Lower lobe of right lung (tissue), 2 donors: ENCODE data around the gene MVK. TPM values are rescaled to one million over a fixed set of nuclear protein-coding genes. Genes with fewer than 3 reads are reported as not detected.
"Not testable (repeated sequence)": the region's sequence is repeated elsewhere in the genome, so short reads cannot be mapped to it uniquely, and the experiment has no call there.

ENCODE experiments used
- ATAC-seq, 2 donors: fragments of 200-7000 bp; cut with Tn5 transposase; one replicate each; pipeline ENCODE4 v1.9.1; 2020 to 2022; ENCODE audit warnings: mild to moderate bottlenecking in 2 of 2, moderate library complexity in 2 of 2
- DNase-seq: peaks from one replicate; pipeline ENCODE4 v3.0.0-alpha.2; 2020
- H3K27ac ChIP-seq: fragments of 200-600 bp; one replicate; pipeline ENCODE4 v1.8.0; 2022
- H3K27me3 ChIP-seq: fragments of 200-600 bp; one replicate; pipeline ENCODE4 v1.8.0; 2022; ENCODE audit warnings: low read depth
- H3K36me3 ChIP-seq: fragments of 200-600 bp; one replicate; pipeline ENCODE4 v1.8.0; 2022; ENCODE audit warnings: mild to moderate bottlenecking
- H3K4me1 ChIP-seq: fragments of 200-600 bp; one replicate; pipeline ENCODE4 v1.8.0; 2022
- H3K4me3 ChIP-seq: fragments of 200-600 bp; one replicate; pipeline ENCODE4 v1.8.0; 2022; ENCODE audit warnings: mild to moderate bottlenecking
- H3K9me3 ChIP-seq: fragments of 200-600 bp; one replicate; pipeline ENCODE4 v1.8.0; 2022
- CTCF ChIP-seq: fragments of 200-600 bp; IDR thresholded peaks from one replicate; pipeline ENCODE4 v1.8.0; 2022; ENCODE audit warnings: antibody characterized with exemption, mild to moderate bottlenecking
- intact Hi-C: fragments of 100-400 bp; cut with DNase I; formaldehyde crosslinking; loops from one replicate; pipeline ENCODE4 v1.11.0; 2022
- total RNA-seq: library from RNA; stranded (reverse); fragmentation: NEBNext Ultra II Directional; extraction: Animal tissue kit (Norgen Biotek cat#: 25700); gene quantifications from one replicate; pipeline ENCODE4 v1.2.1, GENCODE V29; 2021
- donor health status: DM: no; HTN: yes; CAD: no; lungs with severe emphysema.

The MVK gene
- total RNA-seq, 1 donor from 2014 or later: 25.1 TPM

- H3K36me3 ChIP-seq: peaks cover 20% of the 10 kb centered on the region
- no peak overlapping the region for H3K4me3 ChIP-seq
- H3K9me3 ChIP-seq: no peaks in the 10 kb centered on the region
- peaks cover 9% of the 10 kb centered on the region for H3K4me1 ChIP-seq
- ATAC-seq: no peak
- intact Hi-C loops: no loop called here
- H3K27me3 ChIP-seq: no peaks in the 10 kb centered on the region
- DNase-seq: no peak
- no peak overlapping the region for H3K27ac ChIP-seq
- no peak for TF ChIP-seq CTCF
These were observed 24.8 kb downstream of the MVK start for GRCh38 chr12:109598428-109598854.

GRCh38 chr12:109599087-109599486 lies 25.5 kb downstream of the MVK start:
- DNase-seq: no peak
- intact Hi-C loops: no loop called here
- no peak overlapping the region for H3K4me3 ChIP-seq
- no peak overlapping the region for H3K27ac ChIP-seq
- H3K36me3 ChIP-seq: peaks cover 20% of the 10 kb centered on the region
- H3K9me3 ChIP-seq: no peaks in the 10 kb centered on the region
- no peak for ATAC-seq
- H3K27me3 ChIP-seq: peaks cover 3% of the 10 kb centered on the region
- TF ChIP-seq CTCF: no peak
- H3K4me1 ChIP-seq: peaks cover 9% of the 10 kb centered on the region

- DNase-seq (no peak), ATAC-seq (no peak)
- Histone ChIP-seq H3K27ac (no peak overlapping the region), H3K4me3 (no peak overlapping the region), H3K4me1 (peaks cover 7% of the 10 kb centered on the region), H3K9me3 (no peaks in the 10 kb centered on the region), H3K27me3 (peaks cover 5% of the 10 kb centered on the region), H3K36me3 (peaks cover 10% of the 10 kb centered on the region)
- TF ChIP-seq CTCF: no peak
- intact Hi-C loops: no loop called here
These were observed 26.9 kb downstream of the MVK start for GRCh38 chr12:109600481-109600880.

GRCh38 chr12:109600995-109601394 lies 27.4 kb downstream of the MVK start:
- Histone ChIP-seq H3K4me1 (peaks cover 5% of the 10 kb centered on the region), H3K9me3 (no peaks in the 10 kb centered on the region), H3K4me3 (no peak overlapping the region), H3K27me3 (peaks cover 5% of the 10 kb centered on the region), H3K36me3 (peaks cover 8% of the 10 kb centered on the region), H3K27ac (no peak overlapping the region)
- intact Hi-C loops: no loop called here
- ATAC-seq (no peak), DNase-seq (no peak)
- no peak for TF ChIP-seq CTCF

GRCh38 chr12:109601557-109601956 lies 28.0 kb downstream of the MVK start:
- ATAC-seq (no peak), DNase-seq (no peak)
- Histone ChIP-seq H3K4me1 (peaks cover 5% of the 10 kb centered on the region), H3K4me3 (no peak overlapping the region), H3K36me3 (peaks cover 3% of the 10 kb centered on the region), H3K27ac (no peak overlapping the region), H3K9me3 (no peaks in the 10 kb centered on the region), H3K27me3 (peaks cover 11% of the 10 kb centered on the region)
- no peak for TF ChIP-seq CTCF
- intact Hi-C loops: no loop called here

GRCh38 chr12:109602132-109602531 lies 28.5 kb downstream of the MVK start:
- H3K4me3 ChIP-seq, DNase-seq, intact Hi-C loops, H3K9me3 ChIP-seq, H3K4me1 ChIP-seq, H3K36me3 ChIP-seq, ATAC-seq, H3K27ac ChIP-seq: not testable (repeated sequence)
- H3K27me3 ChIP-seq: peaks cover 17% of the 10 kb centered on the region
